NCI-H128 (cell line): ENCODE measurements around the gene VDAC2.

Experiments
- DNase-seq: peaks from one replicate; lab custom pipeline; 2025; ENCODE audit not compliant: unreplicated experiment; lab: John Stamatoyannopoulos, UW

The VDAC2 gene

DNA sequence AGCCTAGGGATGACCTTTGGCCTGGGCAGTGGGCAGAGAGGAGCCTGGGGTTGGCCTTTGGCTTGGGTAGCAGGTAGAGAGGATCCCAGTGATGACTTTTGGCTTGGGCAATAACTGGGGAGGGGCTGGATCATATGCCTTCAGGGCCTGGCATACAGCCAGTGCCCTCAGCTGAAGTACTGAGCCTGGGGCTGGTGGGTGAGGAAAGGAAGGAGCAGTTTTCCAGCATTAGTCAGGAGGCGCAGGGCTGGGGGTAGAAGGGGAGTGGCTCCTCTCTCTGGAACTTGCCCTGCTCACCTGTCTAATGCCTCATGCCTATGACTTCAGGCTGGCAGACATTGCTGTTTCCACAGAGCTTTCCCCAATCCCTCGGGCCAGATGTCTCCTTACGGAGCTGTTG lies 40.3 kb downstream of the VDAC2 start:
- no peak for DNase-seq

DNA sequence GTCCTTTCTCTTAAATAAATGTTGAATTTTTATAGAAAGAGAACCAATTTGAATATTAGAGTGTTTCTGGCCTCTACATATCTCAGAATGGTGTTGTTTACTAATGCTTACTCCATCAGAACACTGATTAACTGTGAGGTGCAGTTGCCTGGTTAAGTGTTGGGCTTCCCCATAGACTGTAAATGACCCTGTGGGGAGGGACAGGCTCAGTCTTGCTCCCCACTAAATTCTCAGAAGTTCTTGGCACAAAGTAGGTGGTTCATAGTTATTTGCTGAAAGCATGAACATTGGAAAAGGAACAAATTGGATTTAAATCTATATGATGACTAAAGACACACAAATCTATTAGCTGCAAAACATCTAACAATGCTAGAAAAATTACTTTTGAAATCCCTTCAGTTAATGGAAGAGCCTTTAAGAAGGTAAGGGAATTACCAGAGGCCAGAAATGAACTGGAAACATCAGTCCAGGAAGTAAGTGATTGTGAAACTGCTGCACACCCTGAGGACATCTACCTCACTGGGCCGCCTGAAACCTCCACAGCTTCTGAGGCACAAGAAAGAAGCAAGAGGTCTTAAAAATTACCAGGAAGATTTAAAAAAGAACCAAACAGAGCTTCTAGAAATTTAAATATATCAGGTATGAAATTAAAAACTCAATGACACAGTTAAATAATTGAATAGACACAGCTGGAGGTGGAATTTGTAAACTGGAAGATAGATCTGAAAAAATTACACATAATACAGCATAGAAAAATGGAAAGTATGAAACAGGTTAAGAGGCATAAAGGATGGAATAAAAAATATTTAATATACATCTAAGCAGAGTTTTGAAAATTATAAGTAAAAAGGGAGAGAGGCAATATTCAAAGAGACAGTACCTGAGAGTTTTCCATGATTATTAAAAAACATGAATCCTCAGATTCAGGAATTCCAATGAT lies 43.0 kb downstream of the VDAC2 start:
- DNase-seq: no peak

DNA sequence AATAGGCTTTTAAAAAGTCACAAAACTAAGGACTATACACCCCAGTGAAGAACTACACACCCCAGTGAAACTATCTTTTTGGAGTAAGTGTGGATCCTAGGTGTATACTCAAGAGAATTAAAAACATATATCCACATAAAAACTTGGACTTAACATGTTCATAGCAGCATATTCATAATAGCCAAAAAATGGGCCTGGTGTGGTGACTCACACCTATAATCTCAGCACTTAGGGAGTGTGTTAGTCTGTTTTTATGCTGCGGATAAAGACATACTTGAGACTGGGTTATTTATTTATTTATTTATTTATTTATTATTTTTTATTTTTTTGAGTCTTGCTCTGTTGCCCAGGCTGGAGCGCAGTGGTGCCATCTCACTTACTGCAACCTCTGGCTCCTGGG lies 44.1 kb downstream of the VDAC2 start:
- no peak for DNase-seq

DNA sequence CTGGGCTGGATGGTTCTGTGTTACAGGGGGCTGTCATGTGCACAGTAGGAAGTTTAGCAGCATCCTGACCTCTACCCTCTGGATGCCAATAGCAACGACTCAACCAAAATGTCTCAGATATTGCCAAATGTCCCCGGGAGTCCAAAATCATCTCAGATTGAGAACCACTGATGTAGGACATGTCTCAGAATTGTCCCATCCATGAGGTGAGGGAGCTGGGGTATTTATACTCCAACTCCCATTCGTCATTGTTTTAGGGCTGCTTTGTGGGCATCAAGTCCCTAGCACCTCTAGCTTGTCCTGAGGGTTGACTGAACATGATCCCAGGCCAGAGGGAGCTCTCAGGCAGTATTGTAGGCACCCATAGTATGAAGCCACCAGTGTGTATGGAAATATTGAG lies 50.4 kb downstream of the VDAC2 start:
- DNase-seq: no peak

DNA sequence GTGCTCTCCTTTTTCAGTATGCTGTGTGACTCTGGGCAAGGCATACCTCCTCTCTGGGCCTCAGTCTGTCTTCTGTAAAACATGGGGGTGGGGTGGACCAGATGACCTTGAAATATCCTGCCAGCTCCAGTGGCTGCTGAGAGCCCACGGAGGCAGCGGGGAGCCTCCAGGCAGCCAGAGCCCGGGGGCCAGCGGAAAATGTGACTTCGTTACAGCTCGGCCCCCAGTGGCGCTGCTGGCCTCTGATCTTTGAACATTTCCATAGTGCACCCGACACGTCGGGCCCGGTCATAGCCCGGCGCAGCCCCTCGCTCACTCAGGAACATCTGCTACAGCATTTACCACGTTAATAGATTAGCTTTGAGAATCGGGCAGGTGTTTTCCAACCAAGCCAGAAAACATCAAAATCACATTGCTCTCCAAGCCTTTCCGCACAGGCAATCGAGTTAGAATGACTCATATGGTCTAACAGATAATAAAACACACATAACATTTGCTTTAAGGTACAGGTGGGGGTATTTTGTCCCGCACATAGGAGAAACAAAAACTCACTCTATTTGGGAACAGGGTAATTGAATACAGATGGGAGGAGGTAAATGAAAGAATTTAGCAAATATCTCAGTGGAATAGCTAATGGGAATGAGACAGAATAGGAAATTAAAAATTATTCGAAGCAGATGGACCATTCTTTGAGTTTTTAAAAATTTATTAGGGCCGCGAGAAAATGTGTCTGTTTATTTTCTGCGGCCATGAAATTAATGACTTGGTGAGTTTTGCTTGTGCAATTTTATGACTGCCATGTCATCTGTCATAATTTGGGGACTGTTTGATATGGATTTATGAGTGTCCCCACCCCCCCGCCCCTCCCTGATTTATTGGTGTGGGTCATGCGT lies 51.5 kb downstream of the VDAC2 start:
- no peak for DNase-seq

DNA sequence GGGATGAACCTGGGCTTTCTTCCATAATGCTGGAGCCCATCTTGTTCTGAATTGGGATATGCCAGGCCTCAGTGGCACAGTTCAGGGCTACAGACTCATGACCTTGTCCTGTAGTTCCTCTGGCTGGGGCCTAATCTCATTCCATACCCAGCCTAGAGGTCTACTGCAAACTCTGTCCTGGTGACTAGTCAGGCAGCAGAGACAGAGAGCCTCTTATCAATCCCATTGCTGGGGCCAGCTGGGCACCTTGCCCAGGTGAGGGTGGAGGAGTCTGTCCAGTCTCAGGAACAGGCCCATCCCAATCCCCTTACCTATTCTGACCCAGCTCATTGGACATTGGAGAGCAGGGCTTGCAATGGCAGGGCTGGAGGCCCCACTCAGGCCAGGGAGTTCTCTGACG lies 53.2 kb downstream of the VDAC2 start:
- no peak for DNase-seq

DNA sequence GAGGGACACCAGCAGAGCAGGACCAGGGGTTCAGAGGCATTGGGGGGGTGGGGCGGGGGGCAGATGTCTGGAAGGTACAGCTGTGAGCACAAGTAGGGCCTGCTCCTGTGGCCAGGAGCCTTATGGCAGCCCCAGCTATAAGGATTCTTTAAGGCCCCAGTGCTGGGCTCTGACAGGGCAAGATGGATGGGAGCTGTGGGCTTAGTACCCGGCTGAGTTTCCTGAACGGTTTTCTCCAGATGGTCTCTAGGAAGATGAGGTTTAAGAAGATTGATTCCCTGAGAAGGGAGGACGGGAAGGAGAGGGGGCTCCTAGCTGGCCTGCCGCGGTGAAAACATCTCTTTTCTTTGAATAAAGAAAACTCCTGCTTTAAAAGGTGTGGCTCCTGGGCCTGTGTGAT lies 55.3 kb downstream of the VDAC2 start:
- no peak for DNase-seq

DNA sequence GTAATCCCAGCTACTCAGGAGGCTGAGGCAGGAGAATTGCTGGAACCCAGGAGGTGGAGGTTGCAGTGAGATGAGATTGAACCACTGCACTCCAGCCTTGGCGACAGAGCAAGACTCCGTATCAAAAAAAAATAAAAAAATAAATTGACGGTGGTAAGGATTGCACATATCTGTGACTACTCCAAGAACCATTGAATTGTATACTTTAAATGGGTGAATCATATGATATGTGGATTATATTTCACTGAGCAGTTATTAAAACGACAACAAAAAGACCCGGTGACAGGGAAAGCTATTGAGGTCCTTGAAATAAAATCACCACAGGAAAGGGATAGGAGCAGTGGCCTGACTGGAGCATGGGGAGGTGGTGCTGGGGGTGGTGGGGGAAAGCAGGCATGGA lies 56.3 kb downstream of the VDAC2 start:
- no peak for DNase-seq

DNA sequence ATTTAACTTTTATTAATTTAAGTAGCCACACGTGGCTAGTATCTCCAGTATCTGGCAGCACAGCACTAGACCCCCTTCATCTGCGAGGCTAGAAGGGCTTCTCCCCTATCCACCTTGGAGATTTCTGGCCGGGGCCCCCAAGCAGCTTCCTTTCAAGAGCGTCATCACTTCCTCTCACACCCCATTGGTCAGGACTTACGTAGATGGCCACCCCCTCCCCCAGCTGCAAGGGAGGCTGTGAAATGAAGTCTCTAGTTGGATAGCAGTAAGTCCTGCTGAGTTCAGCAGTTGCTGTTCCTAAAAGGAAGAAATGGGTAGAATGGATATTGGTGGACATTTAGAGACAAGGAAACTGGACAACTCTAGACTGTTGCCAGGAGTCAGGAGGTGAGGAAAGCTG lies 59.0 kb downstream of the VDAC2 start:
- no peak for DNase-seq

DNA sequence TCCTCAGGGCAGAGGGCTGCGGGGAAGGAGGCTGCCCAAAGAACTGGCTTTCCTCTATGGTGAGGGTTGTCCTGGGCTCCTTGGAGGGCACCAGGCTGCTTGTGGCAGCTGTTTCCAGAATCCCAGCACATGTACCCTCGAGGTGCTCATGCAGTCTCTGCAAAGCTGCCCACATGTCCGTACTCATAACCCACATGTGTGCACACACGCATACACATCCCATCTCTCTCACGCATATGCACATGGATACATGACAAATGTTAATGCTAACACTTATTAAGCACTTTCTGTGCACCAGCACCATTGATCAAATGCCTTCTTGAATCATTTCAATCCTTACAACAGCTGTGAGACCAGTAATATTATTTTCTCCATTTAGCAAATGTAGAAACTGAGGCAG lies 61.5 kb downstream of the VDAC2 start:
- DNase-seq: no peak

DNA sequence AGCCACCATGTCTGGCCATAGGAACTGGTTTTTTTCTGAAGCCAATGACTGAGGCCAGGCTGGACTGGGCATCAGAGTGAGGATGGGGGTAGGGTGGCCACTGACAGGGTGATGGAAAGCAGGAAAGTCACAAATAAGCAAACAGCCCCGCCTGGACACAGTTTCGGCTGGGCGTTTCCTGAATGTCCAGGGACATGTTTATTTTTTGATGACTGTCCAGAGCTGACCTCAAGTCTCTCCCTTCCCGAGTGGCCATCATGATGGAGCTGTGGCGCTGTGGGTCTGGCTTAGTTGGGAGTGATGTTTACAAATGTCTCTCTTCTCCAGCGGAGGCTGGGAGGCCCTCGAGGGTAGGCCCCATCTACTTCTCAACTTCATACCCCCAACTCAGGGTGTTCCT lies 62.3 kb downstream of the VDAC2 start:
- no peak for DNase-seq

DNA sequence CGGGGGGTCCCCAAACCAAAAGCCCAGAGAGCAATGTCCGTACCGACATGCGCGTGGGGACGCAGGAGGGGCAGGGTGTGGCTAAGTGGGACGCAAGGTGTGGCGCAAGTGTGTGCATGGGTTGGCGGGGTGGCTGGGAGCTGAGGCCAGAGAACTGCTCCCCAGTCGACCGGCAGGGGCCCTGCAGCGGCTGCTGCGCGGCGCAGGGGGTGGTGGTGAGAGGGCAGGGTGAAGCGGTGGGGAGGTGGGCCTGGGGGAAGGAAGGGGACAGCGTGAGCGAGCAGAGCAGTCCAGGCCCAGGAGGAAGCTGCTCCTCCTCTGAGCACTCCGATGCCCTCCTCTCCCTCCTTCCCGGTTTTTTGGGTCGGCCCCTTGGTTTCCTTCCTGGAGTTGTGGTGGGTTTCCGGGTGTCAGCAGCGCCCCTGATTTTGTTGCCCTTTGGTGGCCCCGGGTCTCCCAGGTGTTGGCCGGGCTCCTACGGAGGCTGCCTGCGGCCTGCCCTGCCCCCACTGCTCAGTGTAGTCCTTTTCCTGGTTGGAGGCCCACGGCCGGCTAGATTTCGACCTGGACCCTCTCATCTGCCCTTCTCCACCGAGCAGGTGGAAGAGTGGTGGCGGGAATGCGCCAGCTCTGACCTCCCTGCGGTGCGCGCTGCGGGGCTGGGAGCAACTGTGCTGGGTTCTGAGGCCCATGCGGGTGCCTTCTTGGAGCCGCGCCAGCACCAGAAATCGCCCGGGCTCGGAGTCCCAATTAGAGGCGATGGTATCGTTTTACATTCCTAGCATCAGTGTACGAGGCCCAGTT lies 65.7 kb downstream of the VDAC2 start:
- DNase-seq: no peak

DNA sequence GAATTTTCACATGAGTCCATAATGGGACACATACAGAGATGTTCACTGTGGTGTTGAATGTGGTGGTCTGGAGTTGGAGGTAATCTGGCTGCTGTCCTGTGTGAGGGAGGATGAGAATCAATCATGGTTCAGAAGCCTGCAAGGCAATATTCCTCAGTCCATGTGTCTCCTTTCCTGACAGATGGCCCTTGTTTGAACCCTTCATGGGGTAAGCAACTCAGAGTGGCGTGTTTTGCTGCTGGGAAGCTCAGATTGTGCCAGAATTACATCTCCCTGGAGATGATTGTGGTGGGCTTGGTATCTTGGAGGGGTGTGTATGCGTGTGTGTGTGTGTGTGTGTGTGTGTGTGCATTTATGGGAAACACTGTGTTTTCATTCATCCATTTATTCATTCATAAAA lies 69.6 kb downstream of the VDAC2 start:
- DNase-seq: no peak
